ENCODE measurements around the gene GRK5. TPM values are rescaled to one million over a fixed set of nuclear protein-coding genes. Genes with fewer than 3 reads are reported as not detected.

Gene GRK5
- polyA plus RNA-seq, 1 donor from 2014 or later, result 34.9 TPM

- Histone ChIP-seq H3K4me2 (ENCODE audit: low read length) (no peak overlapping the region), H4K20me1 (ENCODE audit: insufficient read depth) (no peaks in the 10 kb centered on the region), H3K27me3 (ENCODE audit: insufficient read depth, low read depth, low read length) (no peaks in the 10 kb centered on the region), H3K9ac (ENCODE audit: low read length) (no peak overlapping the region), H3K27ac (ENCODE audit: low read length) (no peak overlapping the region), H3F3A (ENCODE audit: insufficient read depth, low read length, poor library complexity, severe bottlenecking) (no peaks in the 10 kb centered on the region), H2AFZ (ENCODE audit: low read depth, low read length) (no peak overlapping the region), H3K79me2 (replicated peaks; ENCODE audit: insufficient read depth, low read length) (no peaks in the 10 kb centered on the region), H3K4me3 (ENCODE audit: low read length) (no peak overlapping the region), H3K9me2 (ENCODE audit: insufficient read depth, low read length) (no peaks in the 10 kb centered on the region), H3K36me3 (ENCODE audit: insufficient read depth, low read length) (no peaks in the 10 kb centered on the region), H3K9me3 (ENCODE audit: low read length) (no peaks in the 10 kb centered on the region)
- TF ChIP-seq MXI1 (conservative IDR thresholded peaks at IDR 0.05; ENCODE audit: poor library complexity, severe bottlenecking) (no peak), EP300 (conservative IDR thresholded peaks at IDR 0.05; ENCODE audit: poor library complexity, severe bottlenecking) (no peak), TAF1 (IDR thresholded peaks at IDR 0.05; ENCODE audit: low read depth) (no peak), POLR2AphosphoS5 (IDR thresholded peaks at IDR 0.05) (no peak), RAD21 (conservative IDR thresholded peaks at IDR 0.05) (no peak), CTCF (IDR thresholded peaks at IDR 0.05; ENCODE audit: poor library complexity, severe bottlenecking) (no peak), EZH2 (IDR thresholded peaks at IDR 0.05; ENCODE audit: borderline replicate concordance, insufficient read depth, low read length, poor library complexity, severe bottlenecking) (no peak), SMC3 (conservative IDR thresholded peaks at IDR 0.05; ENCODE audit: poor library complexity) (no peak)
- TF ChIP-seq, protein P1, sequence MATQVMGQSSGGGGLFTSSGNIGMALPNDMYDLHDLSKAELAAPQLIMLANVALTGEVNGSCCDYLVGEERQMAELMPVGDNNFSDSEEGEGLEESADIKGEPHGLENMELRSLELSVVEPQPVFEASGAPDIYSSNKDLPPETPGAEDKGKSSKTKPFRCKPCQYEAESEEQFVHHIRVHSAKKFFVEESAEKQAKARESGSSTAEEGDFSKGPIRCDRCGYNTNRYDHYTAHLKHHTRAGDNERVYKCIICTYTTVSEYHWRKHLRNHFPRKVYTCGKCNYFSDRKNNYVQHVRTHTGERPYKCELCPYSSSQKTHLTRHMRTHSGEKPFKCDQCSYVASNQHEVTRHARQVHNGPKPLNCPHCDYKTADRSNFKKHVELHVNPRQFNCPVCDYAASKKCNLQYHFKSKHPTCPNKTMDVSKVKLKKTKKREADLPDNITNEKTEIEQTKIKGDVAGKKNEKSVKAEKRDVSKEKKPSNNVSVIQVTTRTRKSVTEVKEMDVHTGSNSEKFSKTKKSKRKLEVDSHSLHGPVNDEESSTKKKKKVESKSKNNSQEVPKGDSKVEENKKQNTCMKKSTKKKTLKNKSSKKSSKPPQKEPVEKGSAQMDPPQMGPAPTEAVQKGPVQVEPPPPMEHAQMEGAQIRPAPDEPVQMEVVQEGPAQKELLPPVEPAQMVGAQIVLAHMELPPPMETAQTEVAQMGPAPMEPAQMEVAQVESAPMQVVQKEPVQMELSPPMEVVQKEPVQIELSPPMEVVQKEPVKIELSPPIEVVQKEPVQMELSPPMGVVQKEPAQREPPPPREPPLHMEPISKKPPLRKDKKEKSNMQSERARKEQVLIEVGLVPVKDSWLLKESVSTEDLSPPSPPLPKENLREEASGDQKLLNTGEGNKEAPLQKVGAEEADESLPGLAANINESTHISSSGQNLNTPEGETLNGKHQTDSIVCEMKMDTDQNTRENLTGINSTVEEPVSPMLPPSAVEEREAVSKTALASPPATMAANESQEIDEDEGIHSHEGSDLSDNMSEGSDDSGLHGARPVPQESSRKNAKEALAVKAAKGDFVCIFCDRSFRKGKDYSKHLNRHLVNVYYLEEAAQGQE (IDR thresholded peaks at IDR 0.05; ENCODE audit: borderline replicate concordance), result no peak
Observed at GRCh38 chr10:119451300-119451896, 244.0 kb downstream of the GRK5 start.

GRCh38 chr10:119452396-119452795 is 245.0 kb downstream of the GRK5 start:
- no peak overlapping the region for H3K9ac ChIP-seq (ENCODE audit: low read length)
- no peaks in the 10 kb centered on the region for H3F3A ChIP-seq (ENCODE audit: insufficient read depth, low read length, poor library complexity, severe bottlenecking)
- no peak overlapping the region for H3K4me3 ChIP-seq (ENCODE audit: low read length)
- H4K20me1 ChIP-seq (ENCODE audit: insufficient read depth), result no peaks in the 10 kb centered on the region
- TF ChIP-seq, protein P1 (IDR thresholded peaks at IDR 0.05; ENCODE audit: borderline replicate concordance), result no peak
- TF ChIP-seq RAD21 (conservative IDR thresholded peaks at IDR 0.05) (no peak), SMC3 (conservative IDR thresholded peaks at IDR 0.05; ENCODE audit: poor library complexity) (no peak), MXI1 (conservative IDR thresholded peaks at IDR 0.05; ENCODE audit: poor library complexity, severe bottlenecking) (no peak)
- H2AFZ ChIP-seq (ENCODE audit: low read depth, low read length), result no peak overlapping the region
- no peak overlapping the region for H3K4me2 ChIP-seq (ENCODE audit: low read length)
- no peaks in the 10 kb centered on the region for H3K27me3 ChIP-seq (ENCODE audit: insufficient read depth, low read depth, low read length)
- no peaks in the 10 kb centered on the region for H3K9me3 ChIP-seq (ENCODE audit: low read length)
- H3K27ac ChIP-seq (ENCODE audit: low read length), result no peak overlapping the region
- H3K79me2 ChIP-seq (replicated peaks; ENCODE audit: insufficient read depth, low read length), result no peaks in the 10 kb centered on the region
- H3K36me3 ChIP-seq (ENCODE audit: insufficient read depth, low read length), result no peaks in the 10 kb centered on the region
- no peaks in the 10 kb centered on the region for H3K9me2 ChIP-seq (ENCODE audit: insufficient read depth, low read length)
